HEK293 (cell line): ENCODE measurements around the gene TTC33.

Source experiments
- BCL11A ChIP-seq: fragments of 450-650 bp; formaldehyde crosslinking; IDR thresholded peaks from 2 replicates; pipeline ENCODE4 v1.5.1; 2016; ENCODE audit warnings: low read depth, missing biosample characterization, missing genetic modification characterization
- CTCF ChIP-seq: fragments of 450-650 bp; formaldehyde crosslinking; IDR thresholded peaks from 2 replicates; pipeline ENCODE4 v1.5.1; 2016; ENCODE audit warnings: missing biosample characterization, missing genetic modification characterization
- KLF16 ChIP-seq: fragments of 450-650 bp; formaldehyde crosslinking; IDR thresholded peaks from 2 replicates; pipeline ENCODE4 v1.5.1; 2017; ENCODE audit warnings: missing biosample characterization, missing genetic modification characterization
- PRDM1 ChIP-seq: fragments of 450-650 bp; formaldehyde crosslinking; IDR thresholded peaks from 2 replicates; pipeline ENCODE4; 2016; ENCODE audit warnings: missing biosample characterization, missing genetic modification characterization
- SETDB1 ChIP-seq: IDR thresholded peaks from one replicate; pipeline ENCODE4 v1.6.1; 2017; ENCODE audit warnings: mild to moderate bottlenecking, low read length, moderate library complexity, mixed read lengths; ENCODE audit not compliant: insufficient read length
- ZBTB21 ChIP-seq: fragments of 450-650 bp; formaldehyde crosslinking; IDR thresholded peaks from 2 replicates; pipeline ENCODE4 v1.5.1; 2017; ENCODE audit warnings: missing biosample characterization, missing genetic modification characterization
- ZNF473 ChIP-seq: fragments of 450-650 bp; formaldehyde crosslinking; IDR thresholded peaks from 2 replicates; pipeline ENCODE4 v1.5.1; 2017; ENCODE audit warnings: missing biosample characterization, missing genetic modification characterization
- ZNF600 ChIP-seq: fragments of 450-650 bp; formaldehyde crosslinking; IDR thresholded peaks from 2 replicates; pipeline ENCODE4 v1.5.1; 2016; ENCODE audit warnings: missing biosample characterization, missing genetic modification characterization
- ZNF610 ChIP-seq: fragments of 450-650 bp; formaldehyde crosslinking; IDR thresholded peaks from 2 replicates; pipeline ENCODE4 v1.5.1; 2016; ENCODE audit warnings: missing biosample characterization, missing genetic modification characterization, borderline replicate concordance
- ZNF707 ChIP-seq: fragments of 450-650 bp; formaldehyde crosslinking; IDR thresholded peaks from 2 replicates; pipeline ENCODE4 v1.5.1; 2016; ENCODE audit warnings: missing biosample characterization, missing genetic modification characterization
- ZNF76 ChIP-seq: fragments of 450-650 bp; formaldehyde crosslinking; IDR thresholded peaks from 2 replicates; pipeline ENCODE4; 2016; ENCODE audit warnings: low read depth, missing biosample characterization, missing genetic modification characterization, borderline replicate concordance
- ZXDB ChIP-seq: fragments of 450-650 bp; formaldehyde crosslinking; IDR thresholded peaks from 2 replicates; pipeline ENCODE4 v1.5.1; 2016; ENCODE audit warnings: missing biosample characterization, missing genetic modification characterization
- TF ChIP-seq, protein P1 (sequence below): sonication (generic); formaldehyde crosslinking; IDR thresholded peaks from 2 replicates; pipeline ENCODE4 v1.8.1; 2022; ENCODE audit warnings: mild to moderate bottlenecking, moderate library complexity, missing genetic modification reagents

DNA sequence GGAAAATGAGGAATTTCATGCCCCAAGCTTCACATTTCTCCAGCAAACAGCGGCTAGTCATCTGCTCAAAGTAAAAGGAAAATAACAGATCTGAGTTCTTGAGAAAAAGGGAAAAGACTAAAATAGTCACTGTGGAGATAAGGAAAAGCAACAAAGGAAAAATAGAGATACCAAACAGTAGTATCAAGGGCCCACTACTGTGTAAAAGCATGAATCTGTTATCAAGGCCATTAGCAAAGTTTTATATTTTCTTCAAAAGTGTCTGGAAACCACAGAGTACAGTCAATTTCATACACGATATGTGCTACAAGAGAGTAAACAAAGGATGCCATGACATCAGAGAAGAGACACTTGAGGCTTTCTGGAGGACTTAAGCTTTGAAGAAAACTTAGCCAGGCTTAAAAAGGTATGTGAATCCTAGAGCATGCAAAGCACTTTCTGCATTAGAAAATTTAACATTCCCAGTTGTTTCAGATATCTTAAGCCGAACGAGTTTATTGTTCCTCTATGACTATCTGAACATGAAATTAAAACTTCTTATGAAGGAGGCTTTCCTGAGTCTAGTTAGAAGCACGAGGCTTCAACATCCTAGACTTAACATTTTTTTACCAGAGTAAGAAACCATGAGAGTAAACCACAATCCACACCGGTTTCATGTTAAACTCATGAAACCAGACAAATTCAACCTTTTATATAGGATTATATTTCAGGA lies 1.2 kb downstream of the TTC33 start:
- TF ChIP-seq CTCF, result no peak
- no peak for TF ChIP-seq ZNF76
- peak; percentile 69 for TF ChIP-seq ZBTB21
- no peak for TF ChIP-seq SETDB1
- TF ChIP-seq ZXDB (tag by site-specific recombination), result no peak
- TF ChIP-seq ZNF707 (tag by site-specific recombination), result no peak
- TF ChIP-seq KLF16 (tag by site-specific recombination), result no peak
- no peak for TF ChIP-seq BCL11A (tag by site-specific recombination)
- no peak for TF ChIP-seq ZNF473 (tag by site-specific recombination)
- no peak for TF ChIP-seq ZNF600
- no peak for TF ChIP-seq ZNF610 (tag by site-specific recombination)
- TF ChIP-seq, protein P1, sequence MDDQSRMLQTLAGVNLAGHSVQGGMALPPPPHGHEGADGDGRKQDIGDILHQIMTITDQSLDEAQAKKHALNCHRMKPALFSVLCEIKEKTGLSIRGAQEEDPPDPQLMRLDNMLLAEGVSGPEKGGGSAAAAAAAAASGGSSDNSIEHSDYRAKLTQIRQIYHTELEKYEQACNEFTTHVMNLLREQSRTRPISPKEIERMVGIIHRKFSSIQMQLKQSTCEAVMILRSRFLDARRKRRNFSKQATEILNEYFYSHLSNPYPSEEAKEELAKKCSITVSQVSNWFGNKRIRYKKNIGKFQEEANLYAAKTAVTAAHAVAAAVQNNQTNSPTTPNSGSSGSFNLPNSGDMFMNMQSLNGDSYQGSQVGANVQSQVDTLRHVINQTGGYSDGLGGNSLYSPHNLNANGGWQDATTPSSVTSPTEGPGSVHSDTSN (CRISPR knock-in tag), result no peak
- peak; percentile 82 for TF ChIP-seq PRDM1 (tag by site-specific recombination)
